ENCODE data around the gene NMNAT3. TPM values are rescaled to one million over a fixed set of nuclear protein-coding genes. Genes with fewer than 3 reads are reported as not detected.
A peak's percentile ranks its signal among the peaks of the same experiment; 100 is the strongest.

NMNAT3 gene
- total RNA-seq, result 2.2 and 2.5 TPM in 2 replicates
- long read RNA-seq, partial matches to known transcripts, result 0 of 9 reads
- long read RNA-seq, other reads (novel, unspliced or antisense), result 9 of 9 reads

DNA sequence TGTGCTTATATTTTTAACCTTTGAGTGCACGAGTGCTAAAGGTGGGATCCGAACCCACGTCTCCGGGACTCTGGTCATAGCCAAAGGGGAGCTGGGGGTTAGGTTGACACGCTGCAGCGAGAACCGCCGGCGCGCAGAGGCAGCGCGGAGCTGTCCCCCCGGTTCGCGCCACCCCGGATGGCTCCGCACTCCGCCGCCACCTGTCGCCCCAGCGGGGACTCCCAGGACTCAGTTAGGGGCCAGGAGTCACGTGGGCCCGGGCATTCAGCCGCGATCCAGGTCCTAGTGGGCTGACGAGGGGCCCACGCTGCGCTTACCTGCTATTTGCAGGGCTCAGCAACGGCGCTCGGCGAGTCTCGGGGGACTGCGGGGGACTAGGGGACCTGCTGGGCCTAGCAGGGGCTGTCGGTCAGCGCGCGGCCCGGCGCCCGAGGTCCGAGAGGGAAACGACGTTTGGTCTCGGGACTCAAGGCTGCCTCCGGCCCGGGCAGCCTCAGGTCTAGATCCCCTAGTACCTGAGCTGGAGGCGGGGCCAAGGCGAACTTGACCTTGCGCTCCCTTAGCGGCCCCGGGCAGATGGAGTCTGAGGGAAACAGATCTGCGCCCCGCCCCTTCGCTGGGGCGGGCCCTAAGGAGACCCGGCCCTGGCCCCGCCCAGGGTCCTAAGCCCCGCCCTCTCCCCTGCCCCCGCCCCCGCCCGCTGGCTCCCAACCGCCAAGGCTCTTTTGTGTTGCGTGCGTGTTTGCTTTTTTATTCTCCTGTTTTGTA, at the start of gene NMNAT3:
TSS of gene NMNAT3 (minus strand) at position 585 of the 768 bp plus-strand sequence. CDS start 50,248 bp downstream, outside the sequence.
- H3K4me3 Mint-ChIP-seq (ENCODE audit: unreplicated experiment), result peak within 1 kb of the TSS; percentile 68
- no peak for DNase-seq (ENCODE audit: extremely low spot score, unreplicated experiment)
- H3K27ac Mint-ChIP-seq (ENCODE audit: unreplicated experiment), result no peak within 1 kb of the TSS
- H3K4me1 Mint-ChIP-seq (ENCODE audit: unreplicated experiment), result no peaks in the 10 kb centered on the region
- no peaks in the 10 kb centered on the region for H3K36me3 Mint-ChIP-seq (ENCODE audit: unreplicated experiment)
- TF ChIP-seq, protein P1, sequence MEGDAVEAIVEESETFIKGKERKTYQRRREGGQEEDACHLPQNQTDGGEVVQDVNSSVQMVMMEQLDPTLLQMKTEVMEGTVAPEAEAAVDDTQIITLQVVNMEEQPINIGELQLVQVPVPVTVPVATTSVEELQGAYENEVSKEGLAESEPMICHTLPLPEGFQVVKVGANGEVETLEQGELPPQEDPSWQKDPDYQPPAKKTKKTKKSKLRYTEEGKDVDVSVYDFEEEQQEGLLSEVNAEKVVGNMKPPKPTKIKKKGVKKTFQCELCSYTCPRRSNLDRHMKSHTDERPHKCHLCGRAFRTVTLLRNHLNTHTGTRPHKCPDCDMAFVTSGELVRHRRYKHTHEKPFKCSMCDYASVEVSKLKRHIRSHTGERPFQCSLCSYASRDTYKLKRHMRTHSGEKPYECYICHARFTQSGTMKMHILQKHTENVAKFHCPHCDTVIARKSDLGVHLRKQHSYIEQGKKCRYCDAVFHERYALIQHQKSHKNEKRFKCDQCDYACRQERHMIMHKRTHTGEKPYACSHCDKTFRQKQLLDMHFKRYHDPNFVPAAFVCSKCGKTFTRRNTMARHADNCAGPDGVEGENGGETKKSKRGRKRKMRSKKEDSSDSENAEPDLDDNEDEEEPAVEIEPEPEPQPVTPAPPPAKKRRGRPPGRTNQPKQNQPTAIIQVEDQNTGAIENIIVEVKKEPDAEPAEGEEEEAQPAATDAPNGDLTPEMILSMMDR (IDR thresholded peaks at IDR 0.05), result no peak
- peaks cover 51% of the 10 kb centered on the region for H3K27me3 Mint-ChIP-seq (ENCODE audit: unreplicated experiment)
- no peaks in the 10 kb centered on the region for H3K9me3 Mint-ChIP-seq (ENCODE audit: unreplicated experiment)

DNA sequence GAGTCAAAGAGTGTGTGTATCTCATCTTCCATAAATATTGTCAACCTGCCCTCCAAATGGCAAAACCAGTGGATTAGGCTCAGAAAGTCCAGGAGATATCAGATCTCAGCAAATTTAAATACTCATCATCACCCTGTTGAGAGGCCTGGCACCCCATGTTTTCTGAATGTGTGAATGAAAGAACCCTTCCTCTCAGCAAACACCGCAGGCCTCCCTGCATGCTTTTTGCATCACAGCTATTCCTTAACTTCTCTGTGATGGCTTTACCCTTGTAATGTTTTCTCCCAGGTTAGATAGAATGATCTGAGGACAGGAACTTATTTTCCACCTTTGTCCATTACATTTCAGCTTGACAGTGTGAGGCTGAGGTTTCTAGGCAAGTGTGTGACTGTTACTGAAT, 43.6 kb upstream of the NMNAT3 start:
- Mint-ChIP-seq H3K27me3 (ENCODE audit: unreplicated experiment) (peaks cover 41% of the 10 kb centered on the region), H3K4me1 (ENCODE audit: unreplicated experiment) (peaks cover 7% of the 10 kb centered on the region), H3K4me3 (ENCODE audit: unreplicated experiment) (no peak overlapping the region), H3K27ac (ENCODE audit: unreplicated experiment) (no peak overlapping the region), H3K36me3 (ENCODE audit: unreplicated experiment) (no peaks in the 10 kb centered on the region), H3K9me3 (ENCODE audit: unreplicated experiment) (no peaks in the 10 kb centered on the region)
- TF ChIP-seq, protein P1 (IDR thresholded peaks at IDR 0.05), result no peak
- no peak for DNase-seq (ENCODE audit: extremely low spot score, unreplicated experiment)

DNA sequence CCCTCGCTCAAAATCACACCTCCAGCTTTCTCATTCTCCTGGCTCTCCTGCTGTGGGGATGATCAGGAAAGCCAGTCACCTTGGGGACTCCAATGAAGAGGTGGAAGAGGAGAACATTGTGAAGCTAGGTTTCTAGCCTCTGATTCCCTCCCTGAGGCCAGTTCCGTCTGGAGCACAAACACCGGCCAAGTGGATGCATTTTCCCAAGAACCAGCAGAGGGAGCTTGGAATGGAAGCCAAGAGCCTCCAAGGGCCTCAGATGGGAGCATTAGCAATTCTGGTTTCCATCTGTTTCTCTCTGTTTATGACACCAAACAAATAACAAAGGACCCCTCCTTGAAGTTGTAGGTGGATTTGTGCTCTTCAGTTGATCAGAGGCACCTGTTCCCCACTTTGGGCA, 40.6 kb upstream of the NMNAT3 start:
- Mint-ChIP-seq H3K4me1 (ENCODE audit: unreplicated experiment) (peaks cover 7% of the 10 kb centered on the region), H3K9me3 (ENCODE audit: unreplicated experiment) (no peaks in the 10 kb centered on the region), H3K27me3 (ENCODE audit: unreplicated experiment) (peaks cover 52% of the 10 kb centered on the region), H3K36me3 (ENCODE audit: unreplicated experiment) (no peaks in the 10 kb centered on the region), H3K4me3 (ENCODE audit: unreplicated experiment) (no peak overlapping the region), H3K27ac (ENCODE audit: unreplicated experiment) (no peak overlapping the region)
- TF ChIP-seq, protein P1 (IDR thresholded peaks at IDR 0.05), result peak; percentile 73
- no peak for DNase-seq (ENCODE audit: extremely low spot score, unreplicated experiment)

DNA sequence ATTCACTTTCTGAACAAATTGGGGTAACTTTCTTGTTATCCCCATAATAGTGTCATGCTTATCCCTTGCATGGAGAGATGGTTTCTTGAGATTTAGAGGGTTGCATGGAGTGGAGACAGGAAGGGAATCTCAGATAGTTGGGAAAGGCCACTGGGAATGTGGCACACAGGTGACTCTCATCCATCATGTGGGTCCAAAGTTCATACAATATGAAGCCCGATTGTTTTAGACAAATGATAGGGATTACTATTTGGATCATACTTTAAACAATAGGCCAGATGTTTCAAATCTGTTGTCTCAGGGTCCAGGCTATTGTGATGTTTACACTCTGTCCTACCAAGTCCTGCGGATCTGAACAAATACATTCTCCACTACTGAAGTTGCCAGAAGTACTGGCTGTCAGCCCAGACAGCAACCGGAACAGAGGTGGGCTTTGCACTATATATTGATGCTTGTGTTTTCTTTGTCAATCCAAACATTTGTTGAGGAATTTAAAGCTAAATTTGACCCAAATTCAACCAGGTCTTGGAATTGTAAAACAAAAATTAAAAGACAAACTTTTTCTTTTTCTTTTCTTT, 39.2 kb upstream of the NMNAT3 start:
- H3K36me3 Mint-ChIP-seq (ENCODE audit: unreplicated experiment), result no peaks in the 10 kb centered on the region
- H3K4me1 Mint-ChIP-seq (ENCODE audit: unreplicated experiment), result peaks cover 7% of the 10 kb centered on the region
- H3K9me3 Mint-ChIP-seq (ENCODE audit: unreplicated experiment), result peaks cover 3% of the 10 kb centered on the region
- no peak overlapping the region for H3K4me3 Mint-ChIP-seq (ENCODE audit: unreplicated experiment)
- no peak overlapping the region for H3K27ac Mint-ChIP-seq (ENCODE audit: unreplicated experiment)
- DNase-seq (ENCODE audit: extremely low spot score, unreplicated experiment), result no peak
- TF ChIP-seq, protein P1 (IDR thresholded peaks at IDR 0.05), result no peak
- peaks cover 53% of the 10 kb centered on the region for H3K27me3 Mint-ChIP-seq (ENCODE audit: unreplicated experiment)

DNA sequence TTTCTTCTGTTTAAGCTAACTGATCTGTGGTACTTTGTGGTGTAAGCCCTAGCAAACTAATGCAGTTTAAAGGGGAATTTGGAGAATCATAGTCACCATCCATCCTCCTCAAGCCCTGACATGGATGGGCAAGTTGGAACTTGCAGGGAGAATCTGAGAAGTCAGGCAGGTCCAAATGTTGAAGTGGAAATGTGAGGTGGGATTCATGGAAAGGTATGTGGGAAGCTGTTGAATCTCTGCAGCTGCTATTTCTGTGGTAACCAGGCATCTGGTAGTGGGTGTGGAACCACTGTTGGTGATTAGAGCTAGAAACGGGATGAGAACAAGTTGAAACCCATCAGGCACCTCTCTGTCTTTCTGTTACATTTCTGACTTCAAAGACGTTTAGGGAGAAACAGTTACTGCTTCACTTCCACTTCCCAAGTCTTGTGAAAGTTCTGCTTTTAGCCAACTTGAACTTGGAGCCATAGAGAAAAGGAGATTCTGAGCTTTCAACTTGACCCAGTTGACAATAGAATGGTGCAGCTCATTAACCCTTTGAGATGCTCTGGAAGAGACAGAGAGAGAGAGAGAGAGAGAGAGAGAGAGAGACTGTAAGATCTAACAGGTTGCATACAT, 38.1 kb upstream of the NMNAT3 start:
- no peak for DNase-seq (ENCODE audit: extremely low spot score, unreplicated experiment)
- Mint-ChIP-seq H3K4me3 (ENCODE audit: unreplicated experiment) (no peak overlapping the region), H3K36me3 (ENCODE audit: unreplicated experiment) (no peaks in the 10 kb centered on the region), H3K27me3 (ENCODE audit: unreplicated experiment) (peaks cover 63% of the 10 kb centered on the region), H3K27ac (ENCODE audit: unreplicated experiment) (no peak overlapping the region), H3K9me3 (ENCODE audit: unreplicated experiment) (peaks cover 3% of the 10 kb centered on the region), H3K4me1 (ENCODE audit: unreplicated experiment) (peaks cover 7% of the 10 kb centered on the region)
- TF ChIP-seq, protein P1 (IDR thresholded peaks at IDR 0.05), result no peak

Measured in osteocyte (in vitro differentiated cells).